HG02763 (cell line): ENCODE results near the gene TAAR2.
"Not testable (repeated sequence)": the region's sequence is repeated elsewhere in the genome, so short reads cannot be mapped to it uniquely, and the experiment has no call there.

Source experiments
- ATAC-seq: cut with Tn5 transposase; IDR thresholded peaks from one replicate; pipeline ENCODE4 v1.9.1; 2021; ENCODE audit warnings: mild to moderate bottlenecking, moderate library complexity; ENCODE audit not compliant: unreplicated experiment

TAAR2 gene

DNA sequence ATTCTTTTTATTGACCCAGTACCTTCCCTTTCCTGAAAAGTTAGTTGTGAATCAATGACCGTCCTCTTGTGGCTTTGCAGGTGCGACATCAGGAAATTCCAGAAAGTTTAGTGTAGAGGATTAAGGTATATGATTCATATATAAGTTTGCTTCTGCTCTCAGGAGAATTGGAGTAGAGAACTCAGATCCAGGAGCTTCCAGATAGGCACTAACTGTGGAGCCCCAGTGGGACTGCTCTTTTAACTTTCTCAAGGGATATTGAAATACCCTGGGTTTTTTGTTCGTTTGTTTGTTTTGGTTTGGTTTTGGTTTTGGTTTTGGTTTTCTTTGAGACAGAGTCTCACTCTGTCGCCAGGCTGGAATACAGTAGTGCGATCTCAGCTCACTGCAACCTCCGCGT, 9.5 kb downstream of the TAAR2 start:
- no peak for ATAC-seq

DNA sequence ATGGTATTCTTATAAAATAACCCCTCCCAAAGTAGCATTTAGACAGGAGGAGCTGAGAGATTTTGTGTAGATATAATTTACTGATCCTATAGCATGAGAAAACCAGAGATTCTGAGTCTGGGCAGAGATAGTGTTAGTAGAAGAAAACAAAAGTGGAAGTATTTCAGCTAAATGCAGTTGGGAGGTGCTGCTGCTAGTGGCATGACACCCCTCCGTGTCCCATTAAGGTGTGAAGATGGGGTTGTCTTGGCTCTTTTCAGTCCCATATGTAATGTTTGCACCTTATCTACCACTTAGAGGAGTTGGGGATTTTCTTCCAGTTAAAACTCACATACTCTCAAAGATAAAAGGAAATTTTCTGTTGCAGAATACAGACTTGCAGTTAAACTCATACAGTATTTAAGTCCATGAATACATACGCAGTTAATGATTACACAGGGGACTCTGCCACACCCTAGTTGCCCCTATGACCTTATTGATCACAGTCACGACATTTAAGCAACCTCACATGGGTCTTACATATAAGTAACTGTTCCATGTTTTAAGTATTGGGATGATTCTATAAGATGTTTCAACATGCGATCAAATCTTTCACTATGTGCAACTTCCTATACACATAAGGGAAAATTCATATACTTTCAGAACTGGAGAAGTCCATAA, 11.5 kb downstream of the TAAR2 start:
- no peak for ATAC-seq

GRCh38 chr6:132611616-132612015, 12.5 kb downstream of the TAAR2 start:
- ATAC-seq = no peak

DNA sequence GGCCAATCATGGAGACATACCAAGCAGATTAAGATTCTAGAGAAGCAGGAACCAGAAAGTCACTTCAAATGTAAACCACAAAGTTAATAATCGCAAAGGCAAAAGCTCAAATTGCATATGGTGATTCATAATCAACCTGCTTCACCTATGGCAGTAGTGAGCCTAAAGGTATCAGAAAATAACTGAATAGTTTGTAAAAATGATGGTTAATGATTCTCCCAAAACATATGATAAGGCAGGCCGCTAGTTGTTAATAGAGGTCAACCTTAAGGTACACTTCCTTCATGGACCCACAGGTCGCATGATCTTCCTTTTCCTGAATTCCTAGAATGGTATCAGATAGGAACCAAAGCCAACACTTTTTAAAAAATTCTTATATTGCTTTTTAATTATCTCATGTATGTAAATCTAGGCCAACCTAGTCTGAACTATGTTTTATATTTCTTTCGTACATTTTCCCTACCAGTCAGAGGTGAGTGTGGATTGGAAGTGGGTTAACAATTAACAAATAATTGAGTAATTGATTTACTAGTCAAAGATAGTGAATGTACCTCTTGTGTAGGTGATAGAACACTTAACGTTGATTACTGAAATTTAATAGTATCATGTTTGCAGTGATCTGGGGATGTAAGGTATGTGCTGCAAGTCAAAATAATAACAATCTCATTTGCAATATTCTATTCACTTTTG, 16.4 kb downstream of the TAAR2 start:
- ATAC-seq = no peak

- no peak for ATAC-seq
These were observed 19.4 kb downstream of the TAAR2 start for GRCh38 chr6:132604635-132605152.

- ATAC-seq = not testable (repeated sequence)
These were observed 23.2 kb downstream of the TAAR2 start for GRCh38 chr6:132600900-132601299.

DNA sequence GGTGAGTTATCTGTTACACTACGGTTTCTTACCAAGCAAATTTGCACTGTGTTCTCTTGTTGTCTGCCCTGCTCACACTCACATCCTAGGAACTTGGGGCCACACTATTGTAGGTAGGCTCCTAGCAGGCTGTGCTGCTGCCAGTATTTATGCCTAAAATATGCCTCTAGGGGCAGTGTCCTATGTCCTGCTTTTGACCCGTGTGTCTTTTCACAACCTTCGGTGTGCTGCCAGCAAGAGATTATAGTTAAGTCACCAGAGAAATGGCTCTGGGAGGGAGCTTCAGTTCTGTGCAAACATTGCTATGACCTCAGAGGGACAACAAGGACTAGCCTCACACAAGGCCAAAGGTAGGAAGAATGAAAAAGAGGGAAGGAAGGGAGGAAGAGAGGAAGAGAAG, 25.6 kb downstream of the TAAR2 start:
- ATAC-seq = peak; percentile 67

DNA sequence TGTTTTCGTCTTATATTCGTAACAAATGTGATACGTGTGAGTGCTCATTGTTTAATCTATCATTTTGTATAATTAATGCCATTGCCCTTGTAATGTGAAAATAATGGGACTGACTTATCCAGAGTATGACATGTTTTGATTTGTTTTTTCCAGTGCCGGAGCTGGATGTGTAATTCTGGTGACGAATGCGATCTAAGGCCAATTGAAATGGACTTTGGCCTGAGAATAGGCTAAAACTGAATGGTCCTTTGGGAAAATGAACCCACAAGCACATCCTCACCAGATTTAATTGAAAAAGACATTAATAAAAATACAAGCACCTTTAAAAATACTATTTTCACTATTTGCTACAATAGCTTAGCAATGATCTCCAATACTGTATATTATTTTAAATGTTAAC, 27.9 kb downstream of the TAAR2 start:
- ATAC-seq = no peak

- no peak for ATAC-seq
These were observed 31.2 kb downstream of the TAAR2 start for GRCh38 chr6:132592855-132593254.

DNA sequence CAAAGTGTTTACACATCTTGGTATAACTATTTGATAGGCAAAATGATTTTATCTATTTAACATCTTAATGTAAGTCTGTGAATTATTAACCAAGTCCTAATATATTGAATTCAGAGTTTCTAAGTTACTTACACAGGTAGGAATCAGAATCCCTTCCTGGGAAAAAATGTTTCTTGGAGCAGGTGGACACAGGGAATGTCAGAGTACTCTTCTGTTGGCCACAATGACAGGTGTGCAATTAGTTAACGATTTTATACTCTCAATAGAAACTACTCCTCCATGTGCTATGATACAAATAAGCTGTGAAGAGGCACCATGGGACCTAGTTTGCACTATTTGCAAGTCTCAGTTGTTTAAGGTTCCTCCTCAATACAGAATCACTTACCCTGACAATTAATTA, 33.7 kb downstream of the TAAR2 start:
- ATAC-seq = no peak

DNA sequence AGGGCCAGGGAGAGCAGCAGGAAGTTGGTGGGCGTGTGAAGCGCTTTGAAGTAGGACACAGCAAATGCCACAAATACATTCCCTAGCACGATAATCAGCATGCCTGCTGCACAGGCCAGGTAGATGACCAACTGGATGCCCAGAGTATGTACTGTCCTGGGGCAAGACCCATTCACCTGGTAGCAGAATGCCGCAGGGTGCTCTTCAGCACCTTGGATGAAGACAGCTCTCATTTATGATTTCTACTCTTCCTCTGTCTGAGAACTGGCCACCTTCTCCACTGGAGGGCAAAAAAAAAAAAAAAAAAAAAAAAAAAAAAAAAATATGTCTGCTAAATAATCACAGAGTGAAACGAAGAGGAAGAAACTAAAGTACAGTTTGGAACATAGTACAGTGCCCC, 34.6 kb downstream of the TAAR2 start, which contains the start of gene TAAR5:
Gene TAAR5, minus strand, starts transcription at position 288 of the 400 bp plus-strand sequence. Its CDS starts 55 bp downstream, at position 233.
- no peak for ATAC-seq

DNA sequence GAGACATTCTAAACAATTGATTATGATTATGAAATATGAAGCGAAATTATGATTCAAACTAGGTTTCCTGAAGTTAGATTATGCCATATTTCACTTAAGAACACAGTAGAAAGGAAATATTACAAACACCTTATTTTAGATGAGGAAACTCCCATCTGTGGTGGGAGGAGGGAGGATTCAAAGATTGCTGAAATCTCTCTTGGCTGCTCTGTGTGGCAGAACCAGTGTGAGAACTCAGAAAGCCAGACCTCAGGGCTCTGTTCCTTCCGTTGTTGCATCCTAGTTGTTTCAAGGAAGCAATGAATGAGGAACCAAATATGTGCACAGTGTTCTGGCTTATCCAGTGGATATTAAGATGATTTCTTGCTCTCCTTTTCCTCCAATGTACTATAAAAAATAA, 36.7 kb downstream of the TAAR2 start:
- ATAC-seq = no peak

- no peak for ATAC-seq
These were observed 39.4 kb downstream of the TAAR2 start for GRCh38 chr6:132584698-132585097.

- no peak for ATAC-seq
These were observed 52.3 kb downstream of the TAAR2 start for GRCh38 chr6:132571774-132572173.

DNA sequence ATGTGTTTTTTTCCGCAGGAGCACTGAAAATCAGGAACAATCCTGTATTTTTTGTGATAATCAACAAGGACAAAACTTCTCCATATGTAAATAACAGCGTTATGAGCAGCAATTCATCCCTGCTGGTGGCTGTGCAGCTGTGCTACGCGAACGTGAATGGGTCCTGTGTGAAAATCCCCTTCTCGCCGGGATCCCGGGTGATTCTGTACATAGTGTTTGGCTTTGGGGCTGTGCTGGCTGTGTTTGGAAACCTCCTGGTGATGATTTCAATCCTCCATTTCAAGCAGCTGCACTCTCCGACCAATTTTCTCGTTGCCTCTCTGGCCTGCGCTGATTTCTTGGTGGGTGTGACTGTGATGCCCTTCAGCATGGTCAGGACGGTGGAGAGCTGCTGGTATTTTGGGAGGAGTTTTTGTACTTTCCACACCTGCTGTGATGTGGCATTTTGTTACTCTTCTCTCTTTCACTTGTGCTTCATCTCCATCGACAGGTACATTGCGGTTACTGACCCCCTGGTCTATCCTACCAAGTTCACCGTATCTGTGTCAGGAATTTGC, 53.8 kb downstream of the TAAR2 start, which contains the start of gene TAAR6:
Gene TAAR6, plus strand, starts transcription at position 102 of the 557 bp plus-strand sequence. Its CDS starts 0 bp downstream, at position 102.
- no peak for ATAC-seq

DNA sequence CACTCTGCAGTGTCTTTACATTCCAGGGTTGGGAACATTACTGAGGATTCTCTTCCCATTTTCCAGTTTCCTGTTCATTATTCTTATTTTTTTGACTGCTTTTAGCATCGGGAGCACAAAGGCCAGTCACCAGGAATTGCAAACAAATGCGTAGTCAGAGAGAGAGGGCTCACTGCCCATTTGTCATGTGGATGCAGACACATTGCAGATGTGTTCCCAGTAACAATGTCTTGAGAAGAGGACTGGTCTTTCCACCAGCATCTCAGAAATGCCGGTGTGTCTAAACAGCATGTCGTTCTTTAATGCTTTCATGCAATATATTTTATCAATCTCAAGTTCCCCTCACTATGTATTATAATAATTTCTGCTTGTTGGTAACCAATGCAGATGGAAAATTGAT, 54.9 kb downstream of the TAAR2 start:
- no peak for ATAC-seq

- ATAC-seq = no peak
These were observed 55.5 kb downstream of the TAAR2 start for GRCh38 chr6:132568611-132569010.

DNA sequence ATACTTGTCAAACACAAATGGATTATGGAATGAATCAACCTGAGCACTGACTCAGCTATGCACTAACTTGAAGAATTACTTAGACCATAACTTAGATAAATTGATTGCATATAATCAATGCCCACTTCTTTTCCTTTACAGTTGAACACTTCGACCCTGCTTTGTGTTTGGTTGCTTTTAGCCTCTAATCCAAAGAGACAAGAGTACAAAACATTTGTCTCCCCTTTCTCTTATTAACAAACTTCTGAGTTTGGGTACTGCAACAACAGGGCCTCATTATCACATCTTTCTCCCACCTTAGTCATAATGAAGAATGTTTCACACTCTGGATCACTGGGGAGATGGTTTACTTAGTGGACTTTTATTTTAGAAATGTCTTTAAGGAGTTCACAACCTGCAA, 56.5 kb downstream of the TAAR2 start:
- ATAC-seq = no peak
